ENCODE data around the gene RANBP2.
"Not testable (repeated sequence)": the region's sequence is repeated elsewhere in the genome, so short reads cannot be mapped to it uniquely, and the experiment has no call there.

DNA sequence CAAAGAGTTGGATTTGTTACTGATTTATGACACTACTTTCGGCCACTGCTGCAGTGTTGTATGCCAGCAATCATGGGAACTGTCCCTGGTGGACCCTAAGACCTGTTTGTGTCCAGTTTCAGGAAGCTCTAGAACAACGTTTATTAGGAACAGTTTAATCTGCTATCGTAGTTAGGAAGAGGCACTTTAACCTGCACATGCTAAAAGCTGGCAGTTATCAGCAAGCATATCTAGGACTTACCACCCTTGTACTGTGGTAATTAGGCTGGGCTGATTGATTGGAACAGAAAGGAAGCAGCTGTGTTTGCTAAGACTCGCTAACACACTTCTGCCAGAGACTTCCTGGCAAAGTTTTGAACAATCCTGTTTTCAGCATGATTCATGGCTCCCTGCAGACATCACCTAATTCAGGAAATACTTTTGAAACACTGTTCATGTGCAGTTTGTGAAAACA, 41.1 kb upstream of the RANBP2 start:
- not testable (repeated sequence) for TF ChIP-seq TAF1 (conservative IDR thresholded peaks at IDR 0.05); RAD21 (IDR thresholded peaks at IDR 0.05); FOXA2 (IDR thresholded peaks at IDR 0.05); JUND (IDR thresholded peaks at IDR 0.05); YY1 (IDR thresholded peaks at IDR 0.05); SP1 (IDR thresholded peaks at IDR 0.05); HNF4A (conservative IDR thresholded peaks at IDR 0.05); GABPA (IDR thresholded peaks at IDR 0.05 in 1 of 2, conservative IDR thresholded peaks at IDR 0.05 in 1 of 2)
- TF ChIP-seq, protein P1, sequence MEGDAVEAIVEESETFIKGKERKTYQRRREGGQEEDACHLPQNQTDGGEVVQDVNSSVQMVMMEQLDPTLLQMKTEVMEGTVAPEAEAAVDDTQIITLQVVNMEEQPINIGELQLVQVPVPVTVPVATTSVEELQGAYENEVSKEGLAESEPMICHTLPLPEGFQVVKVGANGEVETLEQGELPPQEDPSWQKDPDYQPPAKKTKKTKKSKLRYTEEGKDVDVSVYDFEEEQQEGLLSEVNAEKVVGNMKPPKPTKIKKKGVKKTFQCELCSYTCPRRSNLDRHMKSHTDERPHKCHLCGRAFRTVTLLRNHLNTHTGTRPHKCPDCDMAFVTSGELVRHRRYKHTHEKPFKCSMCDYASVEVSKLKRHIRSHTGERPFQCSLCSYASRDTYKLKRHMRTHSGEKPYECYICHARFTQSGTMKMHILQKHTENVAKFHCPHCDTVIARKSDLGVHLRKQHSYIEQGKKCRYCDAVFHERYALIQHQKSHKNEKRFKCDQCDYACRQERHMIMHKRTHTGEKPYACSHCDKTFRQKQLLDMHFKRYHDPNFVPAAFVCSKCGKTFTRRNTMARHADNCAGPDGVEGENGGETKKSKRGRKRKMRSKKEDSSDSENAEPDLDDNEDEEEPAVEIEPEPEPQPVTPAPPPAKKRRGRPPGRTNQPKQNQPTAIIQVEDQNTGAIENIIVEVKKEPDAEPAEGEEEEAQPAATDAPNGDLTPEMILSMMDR (IDR thresholded peaks at IDR 0.05; ENCODE audit: low read depth, low read length, missing input control), result not testable (repeated sequence)
- TF ChIP-seq, protein P2, sequence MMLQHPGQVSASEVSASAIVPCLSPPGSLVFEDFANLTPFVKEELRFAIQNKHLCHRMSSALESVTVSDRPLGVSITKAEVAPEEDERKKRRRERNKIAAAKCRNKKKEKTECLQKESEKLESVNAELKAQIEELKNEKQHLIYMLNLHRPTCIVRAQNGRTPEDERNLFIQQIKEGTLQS (IDR thresholded peaks at IDR 0.05), result not testable (repeated sequence)
- TF ChIP-seq, protein P3, sequence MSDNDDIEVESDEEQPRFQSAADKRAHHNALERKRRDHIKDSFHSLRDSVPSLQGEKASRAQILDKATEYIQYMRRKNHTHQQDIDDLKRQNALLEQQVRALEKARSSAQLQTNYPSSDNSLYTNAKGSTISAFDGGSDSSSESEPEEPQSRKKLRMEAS (IDR thresholded peaks at IDR 0.05), result not testable (repeated sequence)
- TF ChIP-seq, protein P4, sequence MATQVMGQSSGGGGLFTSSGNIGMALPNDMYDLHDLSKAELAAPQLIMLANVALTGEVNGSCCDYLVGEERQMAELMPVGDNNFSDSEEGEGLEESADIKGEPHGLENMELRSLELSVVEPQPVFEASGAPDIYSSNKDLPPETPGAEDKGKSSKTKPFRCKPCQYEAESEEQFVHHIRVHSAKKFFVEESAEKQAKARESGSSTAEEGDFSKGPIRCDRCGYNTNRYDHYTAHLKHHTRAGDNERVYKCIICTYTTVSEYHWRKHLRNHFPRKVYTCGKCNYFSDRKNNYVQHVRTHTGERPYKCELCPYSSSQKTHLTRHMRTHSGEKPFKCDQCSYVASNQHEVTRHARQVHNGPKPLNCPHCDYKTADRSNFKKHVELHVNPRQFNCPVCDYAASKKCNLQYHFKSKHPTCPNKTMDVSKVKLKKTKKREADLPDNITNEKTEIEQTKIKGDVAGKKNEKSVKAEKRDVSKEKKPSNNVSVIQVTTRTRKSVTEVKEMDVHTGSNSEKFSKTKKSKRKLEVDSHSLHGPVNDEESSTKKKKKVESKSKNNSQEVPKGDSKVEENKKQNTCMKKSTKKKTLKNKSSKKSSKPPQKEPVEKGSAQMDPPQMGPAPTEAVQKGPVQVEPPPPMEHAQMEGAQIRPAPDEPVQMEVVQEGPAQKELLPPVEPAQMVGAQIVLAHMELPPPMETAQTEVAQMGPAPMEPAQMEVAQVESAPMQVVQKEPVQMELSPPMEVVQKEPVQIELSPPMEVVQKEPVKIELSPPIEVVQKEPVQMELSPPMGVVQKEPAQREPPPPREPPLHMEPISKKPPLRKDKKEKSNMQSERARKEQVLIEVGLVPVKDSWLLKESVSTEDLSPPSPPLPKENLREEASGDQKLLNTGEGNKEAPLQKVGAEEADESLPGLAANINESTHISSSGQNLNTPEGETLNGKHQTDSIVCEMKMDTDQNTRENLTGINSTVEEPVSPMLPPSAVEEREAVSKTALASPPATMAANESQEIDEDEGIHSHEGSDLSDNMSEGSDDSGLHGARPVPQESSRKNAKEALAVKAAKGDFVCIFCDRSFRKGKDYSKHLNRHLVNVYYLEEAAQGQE (IDR thresholded peaks at IDR 0.05), result not testable (repeated sequence)

Data from liver (tissue), 3 donors.